Activated CD8-positive, alpha-beta T cell treated with anti-CD3 and anti-CD28 coated beads for 36 hours (primary cell): ENCODE measurements around the gene REN. TPM values are rescaled to one million over a fixed set of nuclear protein-coding genes. Genes with fewer than 3 reads are reported as not detected.

Experiments used
- ATAC-seq: fragments of 200-7000 bp; cut with Tn5 transposase; one replicate; pipeline ENCODE4 v1.10.0; 2021; ENCODE audit warnings: mild to moderate bottlenecking, moderate library complexity
- CTCF ChIA-PET: fragments of 350-600 bp; sonication (Branson Sonifier 250); formaldehyde crosslinking; loops from one replicate; lab custom pipeline; 2021; ENCODE audit warnings: antibody characterized with exemption; lab: Charles Lee
- POLR2A ChIA-PET: fragments of 350-600 bp; sonication (Branson Sonifier 250); formaldehyde crosslinking; loops from one replicate; lab custom pipeline; 2021; ENCODE audit warnings: antibody characterized with exemption; lab: Charles Lee
- DNase-seq: peaks from one replicate; pipeline ENCODE4 v3.0.0-alpha.2; 2020
- H3K27ac Mint-ChIP-seq: one replicate; pipeline ENCODE4 v1.8.0; 2021; ENCODE audit warnings: mild to moderate bottlenecking, mixed read lengths
- H3K27me3 Mint-ChIP-seq: one replicate; pipeline ENCODE4 v1.8.0; 2021; ENCODE audit warnings: mixed read lengths
- H3K36me3 Mint-ChIP-seq: one replicate; pipeline ENCODE4 v1.8.0; 2021; ENCODE audit warnings: low read depth, mixed read lengths
- H3K4me1 Mint-ChIP-seq: one replicate; pipeline ENCODE4 v1.8.0; 2021; ENCODE audit warnings: low read depth, mixed read lengths
- H3K4me3 Mint-ChIP-seq: one replicate; pipeline ENCODE4 v1.8.0; 2021; ENCODE audit warnings: mild to moderate bottlenecking, moderate library complexity, mixed read lengths
- H3K9me3 Mint-ChIP-seq: one replicate; pipeline ENCODE4 v1.8.0; 2021; ENCODE audit warnings: mixed read lengths
- intact Hi-C: fragments of 100-400 bp; cut with micrococcal nuclease; formaldehyde crosslinking; loops from one replicate; pipeline ENCODE4 v1.10.0; 2022
- total RNA-seq, 2 experiments: library from RNA; stranded (reverse); gene quantifications; one replicate each; pipeline ENCODE4 v1.2.3, GENCODE V29; 2021
- TF ChIP-seq, protein P1 (sequence below): fragments of 200-600 bp; IDR thresholded peaks from one replicate; pipeline ENCODE4 v1.8.0; 2022; ENCODE audit warnings: antibody characterized with exemption, mild to moderate bottlenecking

REN gene
- total RNA-seq, 2 experiments from 2014 or later, result not detected

DNA sequence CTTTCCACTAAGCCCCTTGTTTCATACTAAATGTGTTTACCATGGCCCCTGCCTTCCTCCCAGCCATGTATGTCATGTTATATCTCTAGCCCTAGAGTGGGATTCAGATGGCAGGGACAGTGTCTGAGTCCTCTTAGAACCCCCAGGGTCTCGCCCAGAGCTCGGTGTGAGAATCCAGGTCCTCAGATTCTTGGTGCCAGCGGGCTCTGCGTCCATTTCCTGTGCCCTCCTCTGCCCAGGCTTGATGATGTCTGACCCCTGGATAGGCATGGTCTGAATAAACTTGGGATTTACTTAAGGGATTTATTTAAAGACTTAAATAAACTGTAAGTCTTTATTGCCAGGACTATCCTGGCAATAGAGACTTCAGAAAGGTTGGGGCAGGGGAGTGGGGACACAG is 36.3 kb upstream of the REN start:
- Mint-ChIP-seq H3K4me1 (peaks cover 8% of the 10 kb centered on the region), H3K4me3 (no peak overlapping the region), H3K27me3 (peaks cover 22% of the 10 kb centered on the region), H3K36me3 (no peaks in the 10 kb centered on the region), H3K9me3 (no peaks in the 10 kb centered on the region), H3K27ac (no peak overlapping the region)
- ChIA-PET CTCF (interaction anchor here (1.4 to 1.9 kb wide), 2 partner anchors 12 to 161 kb away, joined by 3 to 5 read pairs; no protein-coding TSS in a partner anchor), POLR2A (no interaction called here)
- TF ChIP-seq, protein P1, sequence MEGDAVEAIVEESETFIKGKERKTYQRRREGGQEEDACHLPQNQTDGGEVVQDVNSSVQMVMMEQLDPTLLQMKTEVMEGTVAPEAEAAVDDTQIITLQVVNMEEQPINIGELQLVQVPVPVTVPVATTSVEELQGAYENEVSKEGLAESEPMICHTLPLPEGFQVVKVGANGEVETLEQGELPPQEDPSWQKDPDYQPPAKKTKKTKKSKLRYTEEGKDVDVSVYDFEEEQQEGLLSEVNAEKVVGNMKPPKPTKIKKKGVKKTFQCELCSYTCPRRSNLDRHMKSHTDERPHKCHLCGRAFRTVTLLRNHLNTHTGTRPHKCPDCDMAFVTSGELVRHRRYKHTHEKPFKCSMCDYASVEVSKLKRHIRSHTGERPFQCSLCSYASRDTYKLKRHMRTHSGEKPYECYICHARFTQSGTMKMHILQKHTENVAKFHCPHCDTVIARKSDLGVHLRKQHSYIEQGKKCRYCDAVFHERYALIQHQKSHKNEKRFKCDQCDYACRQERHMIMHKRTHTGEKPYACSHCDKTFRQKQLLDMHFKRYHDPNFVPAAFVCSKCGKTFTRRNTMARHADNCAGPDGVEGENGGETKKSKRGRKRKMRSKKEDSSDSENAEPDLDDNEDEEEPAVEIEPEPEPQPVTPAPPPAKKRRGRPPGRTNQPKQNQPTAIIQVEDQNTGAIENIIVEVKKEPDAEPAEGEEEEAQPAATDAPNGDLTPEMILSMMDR, result no peak
- DNase-seq (no peak), ATAC-seq (no peak)
- intact Hi-C loops, result no loop called here

DNA sequence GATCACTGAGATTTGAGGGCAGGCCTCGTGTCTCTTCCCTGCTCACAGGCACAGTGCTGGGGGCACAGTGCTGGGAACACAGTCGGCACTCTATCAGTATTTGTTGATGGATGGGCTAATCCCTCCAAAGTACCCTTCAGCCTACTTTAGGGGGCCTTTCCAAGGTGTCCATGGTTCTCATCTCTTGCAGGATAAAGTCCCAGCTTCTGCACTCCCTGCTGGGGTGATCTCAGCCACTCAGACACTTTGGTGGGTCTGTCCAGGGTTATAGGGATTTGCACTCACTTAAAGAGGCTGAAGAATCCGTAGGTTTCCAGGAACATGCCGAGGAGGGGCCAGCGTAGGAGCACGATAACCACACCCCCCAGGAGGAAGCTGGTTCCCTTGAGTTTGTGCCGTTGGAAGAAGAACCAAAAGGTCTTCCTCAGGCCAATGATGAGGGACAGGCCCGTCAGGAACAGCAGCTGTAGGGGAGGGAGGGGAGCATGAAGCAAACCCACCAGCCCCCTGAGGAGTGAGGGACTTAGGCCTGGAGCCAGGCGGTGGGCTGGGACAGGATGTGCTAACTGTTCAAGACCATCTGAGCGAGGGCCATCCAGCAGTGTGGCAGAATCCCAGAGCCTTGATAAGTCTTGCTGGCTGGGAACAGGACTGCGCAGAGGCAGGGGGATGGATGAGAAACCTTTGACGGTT is 35.4 kb upstream of the REN start:
- Mint-ChIP-seq H3K36me3 (no peaks in the 10 kb centered on the region), H3K4me1 (peaks cover 8% of the 10 kb centered on the region), H3K9me3 (no peaks in the 10 kb centered on the region), H3K27ac (no peak overlapping the region), H3K4me3 (no peak overlapping the region), H3K27me3 (peaks cover 17% of the 10 kb centered on the region)
- TF ChIP-seq, protein P1, result no peak
- DNase-seq (no peak), ATAC-seq (no peak)
- intact Hi-C loops, result no loop called here
- CTCF ChIA-PET, result interaction anchor here (1.3 to 1.9 kb wide), 2 partner anchors 12 to 39 kb away, joined by 4 to 5 read pairs; partner anchors contain the start of gene GOLT1A
- POLR2A ChIA-PET, result interaction anchor here (0.7 kb wide), 1 partner anchor 68 kb away, joined by 3 read pairs; no protein-coding TSS in a partner anchor

- no peak overlapping the region for H3K27ac Mint-ChIP-seq
- ATAC-seq (no peak), DNase-seq (no peak)
- no peaks in the 10 kb centered on the region for H3K9me3 Mint-ChIP-seq
- intact Hi-C loops, result no loop called here
- no peaks in the 10 kb centered on the region for H3K36me3 Mint-ChIP-seq
- H3K4me3 Mint-ChIP-seq, result no peak overlapping the region
- peaks cover 5% of the 10 kb centered on the region for H3K27me3 Mint-ChIP-seq
- TF ChIP-seq, protein P1, result no peak
- ChIA-PET CTCF (interaction anchor here (1.6 to 2.0 kb wide), 3 partner anchors 37 to 199 kb away, joined by 5 to 12 read pairs (median 5); no protein-coding TSS in a partner anchor), POLR2A (interaction anchor here (1.0 to 1.3 kb wide), 2 partner anchors 10 to 199 kb away, joined by 3 read pairs; no protein-coding TSS in a partner anchor)
- peaks cover 11% of the 10 kb centered on the region for H3K4me1 Mint-ChIP-seq
Observed at GRCh38 chr1:204199579-204199978, 33.4 kb upstream of the REN start.

- Mint-ChIP-seq H3K4me3 (no peak overlapping the region), H3K36me3 (no peaks in the 10 kb centered on the region), H3K4me1 (peaks cover 15% of the 10 kb centered on the region), H3K9me3 (no peaks in the 10 kb centered on the region), H3K27me3 (no peaks in the 10 kb centered on the region), H3K27ac (no peak overlapping the region)
- intact Hi-C loops, result no loop called here
- TF ChIP-seq, protein P1, result no peak
- peak; percentile 10 for DNase-seq
- peak; percentile 66 for ATAC-seq
- ChIA-PET CTCF (interaction anchor here (0.9 to 3.7 kb wide), 5 partner anchors 8 to 200 kb away, joined by 3 to 24 read pairs (median 5); partner anchors contain the start of gene GOLT1A), POLR2A (interaction anchor here (1.3 kb wide), 1 partner anchor 200 kb away, joined by 3 read pairs; no protein-coding TSS in a partner anchor)
Observed at GRCh38 chr1:204198348-204199340, 32.5 kb upstream of the REN start.
